HepG2 (cell line): ENCODE data around the gene SRD5A3. TPM values are rescaled to one million over a fixed set of nuclear protein-coding genes. Genes with fewer than 3 reads are reported as not detected.

Experiments used
- DDIT3 ChIP-seq: sonication (generic); formaldehyde crosslinking; IDR thresholded peaks from 2 replicates; pipeline ENCODE4 v1.4.0; 2020; ENCODE audit warnings: mild to moderate bottlenecking, missing genetic modification reagents
- FOXO4 ChIP-seq: sonication (generic); formaldehyde crosslinking; conservative IDR thresholded peaks from 2 replicates; pipeline ENCODE4 v1.8.1; 2023; ENCODE audit warnings: missing genetic modification reagents
- HIVEP1 ChIP-seq: sonication (generic); formaldehyde crosslinking; IDR thresholded peaks from 2 replicates; pipeline ENCODE4 v1.4.0; 2020; ENCODE audit warnings: mild to moderate bottlenecking, missing genetic modification reagents
- IRF2 ChIP-seq: IDR thresholded peaks from 2 replicates; pipeline ENCODE4 v1.6.1; 2018; ENCODE audit warnings: missing genetic modification reagents, missing compliant biosample characterization
- LBX2 ChIP-seq: sonication (generic); formaldehyde crosslinking; IDR thresholded peaks from 2 replicates; pipeline ENCODE4 v1.5.0; 2020; ENCODE audit warnings: missing genetic modification reagents, mild to moderate bottlenecking, borderline replicate concordance
- POGK ChIP-seq: sonication (generic); formaldehyde crosslinking; conservative IDR thresholded peaks from 2 replicates; pipeline ENCODE4 v1.8.0; 2022; ENCODE audit warnings: mild to moderate bottlenecking, moderate library complexity, missing genetic modification reagents
- SALL2 ChIP-seq: sonication (generic); formaldehyde crosslinking; IDR thresholded peaks from 2 replicates; pipeline ENCODE4 v1.8.1; 2023; ENCODE audit warnings: mild to moderate bottlenecking, missing genetic modification reagents, inconsistent platforms
- TEAD2 ChIP-seq: sonication (generic); formaldehyde crosslinking; IDR thresholded peaks from 2 replicates; pipeline ENCODE4 v1.9.0; 2021; ENCODE audit warnings: missing genetic modification reagents
- XBP1 ChIP-seq: sonication (generic); formaldehyde crosslinking; IDR thresholded peaks from 2 replicates; pipeline ENCODE4 v1.5.0; 2020; ENCODE audit warnings: missing genetic modification reagents
- YEATS4 ChIP-seq: sonication (generic); formaldehyde crosslinking; IDR thresholded peaks from 2 replicates; pipeline ENCODE4 v1.4.0; 2020; ENCODE audit warnings: missing genetic modification reagents, borderline replicate concordance
- ZNF180 ChIP-seq: sonication (generic); formaldehyde crosslinking; IDR thresholded peaks from 2 replicates; pipeline ENCODE4 v1.4.0; 2020; ENCODE audit warnings: low read depth, missing genetic modification reagents, borderline replicate concordance
- ZNF343 ChIP-seq: sonication (generic); formaldehyde crosslinking; IDR thresholded peaks from 2 replicates; pipeline ENCODE4 v1.4.0; 2020; ENCODE audit warnings: mild to moderate bottlenecking, missing genetic modification reagents
- ZNF614 ChIP-seq: IDR thresholded peaks from 2 replicates; pipeline ENCODE4 v1.6.1; 2018; ENCODE audit warnings: missing biosample characterization, missing genetic modification reagents, inconsistent platforms, borderline replicate concordance
- ZNF772 ChIP-seq: sonication (generic); formaldehyde crosslinking; IDR thresholded peaks from 2 replicates; pipeline ENCODE4 v1.5.0; 2020; ENCODE audit warnings: mild to moderate bottlenecking, missing genetic modification reagents
- ZNF839 ChIP-seq: sonication (generic); formaldehyde crosslinking; IDR thresholded peaks from 2 replicates; pipeline ENCODE4 v1.4.0; 2020; ENCODE audit warnings: missing genetic modification reagents, mild to moderate bottlenecking, borderline replicate concordance
- polyA plus RNA-seq, 8 experiments: library from polyadenylated mRNA; depleted of rRNA in 3 of 8; stranded (reverse) in 7 of 8; unstranded in 1 of 8; fragments of >200 nt; fragmentation: Illumina TruSeq in 4 of 8; extraction: Trizol in 4 of 8; gene quantifications; 2 replicates each; pipeline versions ENCODE4 v1.2.1 to v1.2.3, GENCODE V29; 2011 to 2016; ENCODE audit warnings: low read depth in 4 of 8, missing spikeins in 1 of 8, mixed read lengths in 1 of 8; ENCODE audit not compliant: insufficient read depth in 1 of 8
- total RNA-seq, 5 experiments: library from RNA; depleted of rRNA; stranded (reverse); fragments of >200 nt; fragmentation: Illumina TruSeq; extraction: Trizol; gene quantifications; 2 replicates each; pipeline ENCODE4 v1.2.3, GENCODE V29; 2016; ENCODE audit warnings: low read depth in 1 of 5
- TF ChIP-seq, protein P1 (sequence below): sonication (generic); formaldehyde crosslinking; IDR thresholded peaks from 2 replicates; pipeline ENCODE4 v1.5.0; 2020; ENCODE audit warnings: mild to moderate bottlenecking, missing genetic modification reagents
- TF ChIP-seq, protein P2 (sequence below): IDR thresholded peaks from 2 replicates; pipeline ENCODE4 v1.6.1; 2016; ENCODE audit warnings: missing genetic modification reagents, missing compliant biosample characterization
- TF ChIP-seq, protein P3 (sequence below): sonication (generic); formaldehyde crosslinking; IDR thresholded peaks from 2 replicates; pipeline ENCODE4 v1.8.1; 2023; ENCODE audit warnings: mild to moderate bottlenecking, inconsistent platforms, moderate library complexity, missing genetic modification reagents, borderline replicate concordance
- TF ChIP-seq, protein P4 (sequence below): sonication (generic); formaldehyde crosslinking; IDR thresholded peaks from 2 replicates; pipeline ENCODE4 v1.5.0; 2020; ENCODE audit warnings: missing genetic modification reagents

Gene SRD5A3
- total and polyA plus RNA-seq, 2 of the 13 experiments (the other 11 are each of a cell fraction or from before 2014, with no cell fraction given), result 12.4 to 18.4 TPM

GRCh38 chr4:55345980-55346850, at the start of gene SRD5A3 (continued):
- TF ChIP-seq ZNF614 (CRISPR knock-in tag), result peak; percentile 34; the same call in 1 of the 2 replicates
- peak; percentile 59 for TF ChIP-seq IRF2
- no peak; the same call in 1 of the 2 replicates for TF ChIP-seq TEAD2
- TF ChIP-seq, protein P1, sequence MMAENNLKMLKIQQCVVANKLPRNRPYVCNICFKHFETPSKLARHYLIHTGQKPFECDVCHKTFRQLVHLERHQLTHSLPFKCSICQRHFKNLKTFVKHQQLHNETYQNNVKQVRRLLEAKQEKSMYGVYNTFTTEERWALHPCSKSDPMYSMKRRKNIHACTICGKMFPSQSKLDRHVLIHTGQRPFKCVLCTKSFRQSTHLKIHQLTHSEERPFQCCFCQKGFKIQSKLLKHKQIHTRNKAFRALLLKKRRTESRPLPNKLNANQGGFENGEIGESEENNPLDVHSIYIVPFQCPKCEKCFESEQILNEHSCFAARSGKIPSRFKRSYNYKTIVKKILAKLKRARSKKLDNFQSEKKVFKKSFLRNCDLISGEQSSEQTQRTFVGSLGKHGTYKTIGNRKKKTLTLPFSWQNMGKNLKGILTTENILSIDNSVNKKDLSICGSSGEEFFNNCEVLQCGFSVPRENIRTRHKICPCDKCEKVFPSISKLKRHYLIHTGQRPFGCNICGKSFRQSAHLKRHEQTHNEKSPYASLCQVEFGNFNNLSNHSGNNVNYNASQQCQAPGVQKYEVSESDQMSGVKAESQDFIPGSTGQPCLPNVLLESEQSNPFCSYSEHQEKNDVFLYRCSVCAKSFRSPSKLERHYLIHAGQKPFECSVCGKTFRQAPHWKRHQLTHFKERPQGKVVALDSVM (CRISPR knock-in tag), result peak; percentile 78
- TF ChIP-seq SALL2 (CRISPR knock-in tag), result peak; percentile 75; the same call in 1 of the 2 replicates
- no peak; the same call in 1 of the 2 replicates for TF ChIP-seq ZNF180 (CRISPR knock-in tag)
- TF ChIP-seq, protein P2, sequence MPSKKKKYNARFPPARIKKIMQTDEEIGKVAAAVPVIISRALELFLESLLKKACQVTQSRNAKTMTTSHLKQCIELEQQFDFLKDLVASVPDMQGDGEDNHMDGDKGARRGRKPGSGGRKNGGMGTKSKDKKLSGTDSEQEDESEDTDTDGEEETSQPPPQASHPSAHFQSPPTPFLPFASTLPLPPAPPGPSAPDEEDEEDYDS (CRISPR knock-in tag), result 0 out of 2 replicates have a peak, but pooled peaks have one; percentile 34
- TF ChIP-seq ZNF839 (CRISPR knock-in tag), result no peak
- no peak for TF ChIP-seq HIVEP1 (CRISPR knock-in tag)
- TF ChIP-seq, protein P3, sequence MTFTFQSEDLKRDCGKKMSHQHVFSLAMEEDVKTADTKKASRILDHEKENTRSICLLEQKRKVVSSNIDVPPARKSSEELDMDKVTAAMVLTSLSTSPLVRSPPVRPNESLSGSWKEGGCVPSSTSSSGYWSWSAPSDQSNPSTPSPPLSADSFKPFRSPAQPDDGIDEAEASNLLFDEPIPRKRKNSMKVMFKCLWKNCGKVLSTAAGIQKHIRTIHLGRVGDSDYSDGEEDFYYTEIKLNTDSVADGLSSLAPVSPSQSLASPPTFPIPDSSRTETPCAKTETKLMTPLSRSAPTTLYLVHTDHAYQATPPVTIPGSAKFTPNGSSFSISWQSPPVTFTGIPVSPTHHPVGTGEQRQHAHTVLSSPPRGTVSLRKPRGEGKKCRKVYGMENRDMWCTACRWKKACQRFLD (CRISPR knock-in tag), result no peak
- no peak; the same call in 1 of the 2 replicates for TF ChIP-seq LBX2 (CRISPR knock-in tag)
- peak; percentile 95 for TF ChIP-seq YEATS4 (CRISPR knock-in tag)
- no peak for TF ChIP-seq XBP1 (CRISPR knock-in tag)
- TF ChIP-seq, protein P4, sequence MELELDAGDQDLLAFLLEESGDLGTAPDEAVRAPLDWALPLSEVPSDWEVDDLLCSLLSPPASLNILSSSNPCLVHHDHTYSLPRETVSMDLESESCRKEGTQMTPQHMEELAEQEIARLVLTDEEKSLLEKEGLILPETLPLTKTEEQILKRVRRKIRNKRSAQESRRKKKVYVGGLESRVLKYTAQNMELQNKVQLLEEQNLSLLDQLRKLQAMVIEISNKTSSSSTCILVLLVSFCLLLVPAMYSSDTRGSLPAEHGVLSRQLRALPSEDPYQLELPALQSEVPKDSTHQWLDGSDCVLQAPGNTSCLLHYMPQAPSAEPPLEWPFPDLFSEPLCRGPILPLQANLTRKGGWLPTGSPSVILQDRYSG (CRISPR knock-in tag), result peak; percentile 80
- TF ChIP-seq FOXO4 (CRISPR knock-in tag), result no peak
- TF ChIP-seq POGK (CRISPR knock-in tag), result peak; percentile 89; the same call in 1 of the 2 replicates
- peak; percentile 94 for TF ChIP-seq ZNF772 (CRISPR knock-in tag)
- no peak for TF ChIP-seq DDIT3 (CRISPR knock-in tag)
- peak; percentile 67; the same call in 1 of the 2 replicates for TF ChIP-seq ZNF343 (CRISPR knock-in tag)
